ENCODE measurements around the gene TCEA3. TPM values are rescaled to one million over a fixed set of nuclear protein-coding genes. Genes with fewer than 3 reads are reported as not detected.
A peak's percentile ranks its signal among the peaks of the same experiment; 100 is the strongest.

The TCEA3 gene
- total RNA-seq, 4 donors from 2014 or later: 21.4 to 45.8 (median 26.6) TPM

DNA sequence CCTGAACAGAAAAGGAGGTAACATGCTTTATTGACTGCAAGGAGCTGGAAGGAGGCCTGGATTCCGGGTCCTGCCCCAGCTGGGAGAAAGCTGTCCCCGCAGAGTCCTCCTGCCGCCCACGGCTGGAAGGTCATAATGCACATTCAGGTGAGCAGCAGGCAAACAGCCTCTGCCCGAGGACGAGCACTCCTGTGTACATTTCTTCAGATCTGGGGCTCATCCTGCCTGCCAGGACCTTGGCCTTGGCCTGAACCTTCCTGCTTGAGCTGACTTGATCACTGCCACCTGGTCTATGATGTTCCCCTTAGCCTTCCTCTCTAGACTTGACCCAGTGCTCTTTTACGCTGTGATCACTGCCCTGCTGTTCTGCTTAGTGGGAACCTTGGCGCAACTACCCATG lies 37.1 kb downstream of the TCEA3 start:
- no peak for ATAC-seq
- Histone ChIP-seq H3K4me1 (peaks cover 0 to 13% (median 8%) of the 10 kb centered on the region in 3 donors), H3K27ac (no peak overlapping the region), H3K27me3 (no peaks in the 10 kb centered on the region), H3K9me3 (no peaks in the 10 kb centered on the region), H3K4me3 (no peak overlapping the region), H3K36me3 (peaks cover 0 to 54% of the 10 kb centered on the region in 2 donors)
- TF ChIP-seq POLR2AphosphoS5 (IDR thresholded peaks at IDR 0.05): no peak
- TF ChIP-seq, protein P1, sequence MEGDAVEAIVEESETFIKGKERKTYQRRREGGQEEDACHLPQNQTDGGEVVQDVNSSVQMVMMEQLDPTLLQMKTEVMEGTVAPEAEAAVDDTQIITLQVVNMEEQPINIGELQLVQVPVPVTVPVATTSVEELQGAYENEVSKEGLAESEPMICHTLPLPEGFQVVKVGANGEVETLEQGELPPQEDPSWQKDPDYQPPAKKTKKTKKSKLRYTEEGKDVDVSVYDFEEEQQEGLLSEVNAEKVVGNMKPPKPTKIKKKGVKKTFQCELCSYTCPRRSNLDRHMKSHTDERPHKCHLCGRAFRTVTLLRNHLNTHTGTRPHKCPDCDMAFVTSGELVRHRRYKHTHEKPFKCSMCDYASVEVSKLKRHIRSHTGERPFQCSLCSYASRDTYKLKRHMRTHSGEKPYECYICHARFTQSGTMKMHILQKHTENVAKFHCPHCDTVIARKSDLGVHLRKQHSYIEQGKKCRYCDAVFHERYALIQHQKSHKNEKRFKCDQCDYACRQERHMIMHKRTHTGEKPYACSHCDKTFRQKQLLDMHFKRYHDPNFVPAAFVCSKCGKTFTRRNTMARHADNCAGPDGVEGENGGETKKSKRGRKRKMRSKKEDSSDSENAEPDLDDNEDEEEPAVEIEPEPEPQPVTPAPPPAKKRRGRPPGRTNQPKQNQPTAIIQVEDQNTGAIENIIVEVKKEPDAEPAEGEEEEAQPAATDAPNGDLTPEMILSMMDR (IDR thresholded peaks at IDR 0.05): no peak
- TF ChIP-seq POLR2A (IDR thresholded peaks at IDR 0.05): no peak
- TF ChIP-seq EP300 (IDR thresholded peaks at IDR 0.05): no peak
- 53 to 86% methylated on average over 1 to 2 of the region's 8 CpGs for WGBS, 2 donors (ENCODE audit: low coverage in 1 of 2)

DNA sequence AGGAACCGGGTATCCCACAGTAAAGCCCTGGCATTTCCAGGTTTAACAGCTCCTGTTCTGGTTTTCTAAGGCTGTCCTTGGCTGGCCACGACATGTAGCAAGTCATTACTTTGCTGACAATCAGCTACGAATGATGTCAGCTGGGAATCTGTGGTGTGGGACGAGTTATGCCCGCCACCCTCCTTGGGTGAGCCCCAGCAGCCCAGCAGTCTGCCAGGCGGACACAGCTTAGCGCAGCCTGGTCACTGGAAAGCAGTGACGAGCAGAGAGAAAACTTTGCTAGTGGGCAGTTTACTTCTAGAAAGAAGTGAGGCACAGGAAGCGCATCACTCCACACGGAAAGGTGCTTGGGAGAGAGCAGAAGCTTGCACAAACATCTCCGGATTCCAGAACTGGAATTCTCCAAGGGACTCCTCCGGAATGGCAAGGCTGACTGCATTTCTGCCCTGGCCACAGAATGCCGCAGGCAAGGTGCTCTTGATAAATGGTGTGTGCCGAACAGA lies 39.4 kb downstream of the TCEA3 start:
- TF ChIP-seq, protein P1 (IDR thresholded peaks at IDR 0.05): no peak
- TF ChIP-seq POLR2AphosphoS5 (IDR thresholded peaks at IDR 0.05): no peak
- no peak for TF ChIP-seq EP300 (IDR thresholded peaks at IDR 0.05)
- no peak for TF ChIP-seq POLR2A (IDR thresholded peaks at IDR 0.05)
- Histone ChIP-seq H3K36me3 (peaks cover 0 to 75% of the 10 kb centered on the region in 2 donors), H3K4me3 (no peak overlapping the region), H3K4me1 (peaks cover 0 to 13% (median 8%) of the 10 kb centered on the region in 3 donors), H3K27ac (peak overlapping the region in 2 of 4 donors; percentile 27 to 45), H3K27me3 (no peaks in the 10 kb centered on the region), H3K9me3 (no peaks in the 10 kb centered on the region)
- WGBS, 2 donors (ENCODE audit: low coverage in 1 of 2): 71 to 74% methylated on average over 5 of the region's 14 CpGs
- no peak for ATAC-seq

DNA sequence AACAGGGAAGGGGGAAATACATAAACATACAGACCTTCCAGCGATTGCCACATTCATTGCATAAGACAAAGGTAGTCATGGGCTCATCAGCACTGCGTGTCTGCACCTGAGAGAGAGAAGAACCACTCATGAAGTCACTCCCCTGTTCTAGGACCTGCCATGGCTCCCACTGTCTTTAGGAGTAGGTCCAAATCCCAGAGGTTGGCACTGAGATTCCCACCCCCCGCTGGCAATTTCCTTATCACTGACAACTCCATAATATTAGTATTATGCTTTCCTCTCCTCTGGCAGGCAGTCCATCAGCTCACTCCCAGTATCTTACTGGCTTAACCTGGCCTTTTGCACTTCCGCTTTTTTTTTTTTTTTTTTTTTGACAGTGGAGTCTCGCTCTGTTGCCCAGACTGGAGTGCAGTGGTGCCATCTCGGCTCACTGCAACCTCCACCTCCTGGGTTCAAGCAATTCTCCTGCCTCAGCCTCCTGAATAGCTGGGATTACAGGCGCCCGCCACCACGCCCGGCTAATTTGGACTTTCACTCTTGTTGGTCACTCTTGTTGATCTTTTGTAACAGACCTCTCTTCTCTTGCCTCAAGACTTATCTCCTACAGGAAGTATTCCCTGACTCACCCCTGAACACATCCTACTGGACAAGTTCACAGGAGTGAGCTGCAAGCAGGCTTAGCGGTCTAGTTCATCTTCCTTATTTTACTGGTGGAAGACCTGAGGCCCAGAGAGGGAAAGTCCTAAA lies 40.1 kb downstream of the TCEA3 start:
- no peak for TF ChIP-seq EP300 (IDR thresholded peaks at IDR 0.05)
- TF ChIP-seq, protein P1 (IDR thresholded peaks at IDR 0.05): no peak
- no peak for TF ChIP-seq POLR2AphosphoS5 (IDR thresholded peaks at IDR 0.05)
- no peak for TF ChIP-seq POLR2A (IDR thresholded peaks at IDR 0.05)
- peak overlapping the region in 2 of 4 donors; percentile 28 to 51 for H3K27ac ChIP-seq
- 70 to 81% methylated on average over 2 to 10 of the region's 11 CpGs for WGBS, 2 donors (ENCODE audit: low coverage in 1 of 2)
- H3K27me3 ChIP-seq: no peaks in the 10 kb centered on the region
- H3K36me3 ChIP-seq: peaks cover 0 to 69% of the 10 kb centered on the region in 2 donors
- H3K4me3 ChIP-seq: no peak overlapping the region
- H3K4me1 ChIP-seq: peaks cover 0 to 13% (median 8%) of the 10 kb centered on the region in 3 donors
- ATAC-seq: no peak
- no peaks in the 10 kb centered on the region for H3K9me3 ChIP-seq

DNA sequence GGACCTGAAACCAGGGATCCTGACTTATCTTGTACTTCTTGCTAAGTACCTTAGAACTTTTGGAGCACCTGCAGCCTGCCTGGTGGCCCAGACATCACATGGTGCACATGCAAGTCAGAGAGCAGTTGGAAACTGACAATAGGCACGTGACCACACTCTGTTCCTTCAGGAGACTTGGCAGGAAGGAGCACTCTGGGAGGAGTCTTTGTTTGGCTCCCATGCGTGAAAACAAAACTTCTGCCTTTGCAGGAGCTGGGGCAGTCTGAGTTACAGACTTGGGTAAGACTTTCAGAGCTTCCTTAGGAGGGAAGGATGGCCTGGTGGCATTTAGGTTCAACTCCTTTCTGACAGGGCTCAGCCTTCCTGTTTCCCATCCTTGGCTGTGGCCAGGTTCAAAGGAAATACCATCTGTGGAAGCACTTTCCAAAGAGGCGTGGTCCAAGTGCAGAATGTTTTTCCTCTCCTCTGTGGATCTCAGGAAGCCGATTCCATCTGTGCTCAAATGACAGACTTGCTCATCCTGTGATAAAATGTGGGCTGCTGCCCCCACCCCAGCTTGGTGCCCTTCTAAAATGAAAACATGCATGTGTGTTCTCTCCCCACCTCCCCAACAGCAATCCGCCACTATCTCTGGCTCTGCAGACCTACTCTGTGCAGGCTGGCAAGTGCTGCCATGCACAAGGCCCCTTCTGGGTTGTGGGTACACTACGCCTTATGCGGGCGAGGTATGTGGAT lies 40.8 kb downstream of the TCEA3 start:
- no peaks in the 10 kb centered on the region for H3K9me3 ChIP-seq
- TF ChIP-seq EP300 (IDR thresholded peaks at IDR 0.05) (no peak), POLR2AphosphoS5 (IDR thresholded peaks at IDR 0.05) (no peak), POLR2A (IDR thresholded peaks at IDR 0.05) (no peak)
- TF ChIP-seq, protein P1 (IDR thresholded peaks at IDR 0.05): no peak
- peaks cover 0 to 69% of the 10 kb centered on the region in 2 donors for H3K36me3 ChIP-seq
- H3K4me3 ChIP-seq: no peak overlapping the region
- H3K4me1 ChIP-seq: peaks cover 0 to 14% (median 9%) of the 10 kb centered on the region in 3 donors
- peak overlapping the region in 3 of 4 donors; percentile 28 to 51 (median 31) for H3K27ac ChIP-seq
- WGBS, 2 donors (ENCODE audit: low coverage in 1 of 2): 31 to 38% methylated on average over 2 to 4 of the region's 8 CpGs
- peak; percentile 71 for ATAC-seq
- no peaks in the 10 kb centered on the region for H3K27me3 ChIP-seq

All from gastroesophageal sphincter (tissue), 4 donors.